GM21390 (cell line): ENCODE data around the gene ELANE.
"Not testable (repeated sequence)": the region's sequence is repeated elsewhere in the genome, so short reads cannot be mapped to it uniquely, and the experiment has no call there.

ENCODE experiments used
- ATAC-seq: cut with Tn5 transposase; IDR thresholded peaks from one replicate; pipeline ENCODE4 v1.9.1; 2021; ENCODE audit not compliant: unreplicated experiment

The ELANE gene

GRCh38 chr19:876780-877314 lies 24.7 kb downstream of the ELANE start:
- no peak for ATAC-seq

GRCh38 chr19:877992-878660 lies 26.0 kb downstream of the ELANE start:
- not testable (repeated sequence) for ATAC-seq

GRCh38 chr19:878751-879561 lies 26.9 kb downstream of the ELANE start:
- not testable (repeated sequence) for ATAC-seq

DNA sequence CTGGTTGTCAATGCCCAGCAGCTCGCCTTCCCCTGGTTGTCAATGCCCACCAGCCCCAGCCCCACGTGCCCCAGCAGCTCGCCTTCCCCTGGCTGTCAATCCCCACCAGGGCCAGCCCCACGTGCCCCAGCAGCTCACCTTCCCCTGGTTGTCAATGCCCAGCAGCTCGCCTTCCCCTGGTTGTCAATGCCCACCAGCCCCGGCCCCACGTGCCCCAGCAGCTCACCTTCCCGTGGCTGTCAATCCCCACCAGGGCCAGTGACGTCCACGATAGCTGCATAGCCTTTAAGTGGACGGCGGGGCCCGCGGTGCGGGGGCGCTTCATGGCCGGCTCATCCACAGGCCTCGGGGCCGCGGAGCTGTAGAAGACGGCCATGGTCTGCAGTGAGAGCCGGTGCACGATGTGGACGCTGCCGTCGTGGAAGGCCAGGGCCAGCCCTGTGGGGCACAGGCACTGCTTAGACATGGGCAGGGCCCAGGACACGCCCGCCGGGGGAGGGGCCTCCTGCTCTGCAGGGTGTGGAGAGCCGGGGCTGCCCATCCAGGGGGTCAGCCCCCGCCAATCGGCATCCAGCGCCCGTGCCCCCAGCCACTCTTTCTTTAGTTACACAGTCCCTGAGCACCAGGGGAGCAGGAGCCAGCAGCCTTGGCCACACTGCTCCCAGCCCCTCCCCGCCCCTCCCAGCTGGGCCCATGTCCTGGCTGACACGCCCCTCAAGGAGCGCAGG lies 27.8 kb downstream of the ELANE start:
- no peak for ATAC-seq

DNA sequence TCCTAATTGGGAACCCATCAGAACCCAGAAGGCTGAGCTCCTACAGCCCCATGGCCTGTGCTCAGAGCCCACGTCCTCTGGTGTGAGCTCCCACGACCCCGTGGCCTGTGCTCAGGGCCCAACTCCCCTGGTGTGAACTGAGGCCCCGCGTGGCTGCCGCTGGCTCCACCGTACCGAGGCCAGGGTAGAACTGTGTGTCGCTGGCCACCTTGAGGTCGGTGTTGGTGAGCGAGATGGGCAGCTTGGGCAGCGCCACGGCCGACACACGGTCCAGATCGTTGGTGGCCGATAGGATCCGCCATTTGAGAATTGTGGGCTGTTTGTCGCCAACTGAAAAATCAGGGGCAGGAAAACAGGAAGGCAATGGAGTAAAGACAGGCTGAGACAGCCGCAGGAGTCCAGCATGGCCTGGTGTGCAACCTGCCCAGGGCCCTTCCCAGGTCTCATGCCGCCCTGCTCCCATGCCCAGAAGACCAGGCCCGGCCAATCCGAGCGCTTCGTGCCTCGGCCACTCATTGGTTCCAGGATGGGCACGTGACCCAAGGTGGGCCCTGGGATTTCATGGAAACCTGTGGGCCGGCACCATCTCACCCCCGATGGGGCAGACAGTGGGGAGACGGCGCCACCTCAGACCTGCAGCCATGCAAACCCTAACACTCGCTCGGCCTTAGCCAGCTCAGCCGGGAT lies 29.4 kb downstream of the ELANE start:
- ATAC-seq = no peak

GRCh38 chr19:882871-883497 lies 30.9 kb downstream of the ELANE start:
- ATAC-seq = no peak

DNA sequence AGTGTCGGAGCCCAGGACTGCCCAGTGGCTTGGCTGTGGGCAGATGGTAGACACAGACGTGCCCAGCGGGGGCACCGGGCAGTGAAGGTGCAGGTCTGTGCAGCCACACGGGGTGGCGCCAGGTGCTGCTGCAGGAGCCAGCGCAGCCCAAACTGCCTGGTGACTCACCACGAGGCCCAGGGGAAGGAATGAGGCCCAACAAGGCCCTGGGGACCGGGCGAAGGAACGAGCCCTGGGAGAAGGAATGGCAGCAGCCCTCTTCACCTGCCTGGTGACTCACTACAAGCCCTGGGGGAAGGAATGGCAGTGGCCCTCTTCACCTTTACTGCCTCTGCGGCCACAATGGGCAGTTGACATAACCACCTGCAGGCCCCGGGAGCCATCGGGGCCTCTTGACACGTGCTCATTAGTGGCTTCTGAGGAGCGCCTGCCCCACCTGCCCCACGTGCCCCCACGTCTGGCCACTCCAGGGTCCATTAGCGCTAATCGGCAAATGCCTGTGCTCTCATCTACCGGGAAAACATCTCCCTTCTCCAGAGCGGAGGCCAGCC lies 31.6 kb downstream of the ELANE start:
- ATAC-seq = no peak

DNA sequence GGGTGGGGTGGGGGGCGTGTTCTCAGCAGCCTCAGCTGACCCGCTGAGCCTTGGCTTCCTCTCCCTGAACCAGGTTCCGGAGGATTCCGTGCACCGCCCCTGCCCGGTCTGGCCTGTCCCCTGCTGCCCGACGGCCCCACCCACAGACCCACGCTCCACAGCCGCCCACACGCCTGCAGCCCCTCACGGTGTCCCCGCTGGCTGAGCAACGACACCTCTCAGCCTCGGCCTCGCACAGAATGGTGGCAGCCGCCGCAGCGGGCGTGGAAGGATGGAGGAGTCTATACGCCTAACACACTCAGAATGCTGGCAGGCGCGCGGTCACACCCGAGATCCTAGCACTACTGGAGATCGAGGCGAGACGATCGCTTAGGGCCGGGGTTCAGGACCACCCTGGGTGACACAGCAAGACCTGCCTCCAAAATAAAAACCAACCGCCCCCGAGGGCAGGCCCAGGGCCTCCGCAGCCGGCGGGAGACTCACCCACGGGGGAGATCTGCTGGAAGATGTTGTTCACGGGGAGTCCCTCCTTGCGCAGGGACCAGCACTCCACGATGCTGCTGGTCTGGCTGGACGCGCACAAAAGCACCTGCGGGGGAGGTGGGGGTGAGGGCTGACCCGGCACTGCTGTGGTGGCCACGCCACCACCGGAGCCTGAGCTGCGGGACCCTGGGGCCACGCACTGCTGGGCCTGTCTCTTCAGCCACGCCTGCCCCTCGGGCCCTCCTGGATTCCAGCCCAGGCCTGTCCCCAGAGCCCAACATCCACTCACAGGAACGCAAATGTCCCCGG lies 32.5 kb downstream of the ELANE start:
- no peak for ATAC-seq

GRCh38 chr19:885536-886224 lies 33.6 kb downstream of the ELANE start:
- no peak for ATAC-seq

GRCh38 chr19:887072-887471 lies 35.0 kb downstream of the ELANE start:
- ATAC-seq = no peak

DNA sequence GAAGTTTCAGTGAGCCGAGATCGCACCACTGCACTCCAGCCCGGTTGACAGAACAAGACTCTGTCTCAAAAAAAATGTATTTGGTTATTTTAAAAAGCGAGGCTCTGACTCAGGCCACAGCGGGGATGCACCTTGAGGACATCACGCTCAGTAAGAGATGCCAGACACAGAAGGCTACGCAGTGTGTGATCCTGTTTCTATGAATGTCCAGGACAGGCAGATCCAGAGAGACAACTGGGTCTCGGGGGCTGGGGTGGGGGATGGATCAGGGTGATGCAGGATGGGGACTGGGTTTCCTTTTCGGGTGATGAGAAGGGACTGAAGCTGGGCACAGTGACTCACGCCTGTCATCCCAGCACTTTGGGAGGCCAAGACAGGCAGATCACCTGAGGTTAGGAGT lies 35.5 kb downstream of the ELANE start:
- no peak for ATAC-seq

DNA sequence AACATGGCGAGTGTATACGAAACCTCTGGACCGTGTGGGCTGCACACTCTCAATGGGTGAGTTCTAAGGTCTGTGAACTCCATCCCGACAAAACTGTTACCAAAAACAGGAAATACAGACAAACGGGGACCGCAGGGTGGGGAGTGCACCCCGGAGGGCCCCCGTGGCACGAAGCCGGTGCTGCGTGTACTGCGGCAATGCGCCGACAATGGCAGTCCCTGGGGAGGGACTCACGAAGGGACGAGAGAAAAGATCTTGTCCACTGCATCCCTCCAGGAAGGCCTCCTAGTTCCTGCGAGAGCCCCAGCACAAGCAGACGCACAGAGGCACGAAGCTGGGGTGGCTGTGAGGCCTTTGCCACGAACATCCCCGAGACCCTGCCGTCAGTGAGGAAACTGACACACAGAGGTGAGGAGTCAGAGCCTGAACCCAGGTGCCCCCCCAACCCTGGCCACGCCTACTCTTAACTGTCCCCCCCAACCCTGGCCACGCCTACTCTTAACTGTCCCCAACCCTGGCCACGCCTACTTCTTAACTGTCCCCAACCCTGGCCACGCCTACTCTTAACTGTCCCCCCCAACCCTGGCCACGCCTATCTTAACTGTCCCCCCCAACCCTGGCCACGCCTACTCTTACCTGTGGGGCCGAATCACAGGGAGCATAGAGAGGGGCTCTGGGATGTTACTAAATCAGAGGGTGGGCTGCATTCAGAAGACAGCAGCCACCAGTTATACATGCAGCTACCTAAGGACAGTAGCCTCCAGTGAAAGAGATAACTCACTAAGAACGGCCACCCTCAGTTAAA lies 36.7 kb downstream of the ELANE start:
- ATAC-seq = no peak

DNA sequence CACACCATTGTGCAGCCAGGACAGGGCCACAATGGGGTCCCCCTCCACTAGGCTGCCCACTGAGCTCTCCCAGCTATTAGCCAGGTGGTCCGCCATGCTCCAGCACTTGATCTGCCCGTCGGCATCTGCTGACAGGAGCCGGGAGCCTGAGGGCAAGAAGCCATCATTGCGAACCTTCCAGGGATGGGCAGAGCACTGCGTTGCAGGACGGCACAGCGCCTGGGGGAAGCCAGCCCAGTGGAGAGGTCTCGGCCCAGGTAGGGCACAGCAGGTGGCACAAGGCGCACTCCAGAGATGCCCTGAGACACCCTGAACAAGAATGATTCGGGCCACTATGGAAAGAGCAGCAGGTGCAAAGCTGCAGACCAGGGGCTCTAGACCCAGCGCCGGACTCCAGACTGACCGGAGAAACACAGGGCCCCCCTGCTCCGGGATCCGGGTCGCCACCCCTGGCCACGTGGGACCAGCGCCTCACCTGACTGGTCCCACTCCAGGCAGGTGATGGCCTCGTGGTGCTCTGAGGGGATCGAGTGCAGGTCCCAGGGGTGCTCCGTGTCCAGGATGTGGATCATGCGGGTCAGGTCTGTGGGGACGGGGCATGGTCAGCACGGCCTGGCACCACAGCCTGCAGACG lies 37.7 kb downstream of the ELANE start:
- ATAC-seq = no peak

GRCh38 chr19:890831-891230 lies 38.7 kb downstream of the ELANE start:
- no peak for ATAC-seq

DNA sequence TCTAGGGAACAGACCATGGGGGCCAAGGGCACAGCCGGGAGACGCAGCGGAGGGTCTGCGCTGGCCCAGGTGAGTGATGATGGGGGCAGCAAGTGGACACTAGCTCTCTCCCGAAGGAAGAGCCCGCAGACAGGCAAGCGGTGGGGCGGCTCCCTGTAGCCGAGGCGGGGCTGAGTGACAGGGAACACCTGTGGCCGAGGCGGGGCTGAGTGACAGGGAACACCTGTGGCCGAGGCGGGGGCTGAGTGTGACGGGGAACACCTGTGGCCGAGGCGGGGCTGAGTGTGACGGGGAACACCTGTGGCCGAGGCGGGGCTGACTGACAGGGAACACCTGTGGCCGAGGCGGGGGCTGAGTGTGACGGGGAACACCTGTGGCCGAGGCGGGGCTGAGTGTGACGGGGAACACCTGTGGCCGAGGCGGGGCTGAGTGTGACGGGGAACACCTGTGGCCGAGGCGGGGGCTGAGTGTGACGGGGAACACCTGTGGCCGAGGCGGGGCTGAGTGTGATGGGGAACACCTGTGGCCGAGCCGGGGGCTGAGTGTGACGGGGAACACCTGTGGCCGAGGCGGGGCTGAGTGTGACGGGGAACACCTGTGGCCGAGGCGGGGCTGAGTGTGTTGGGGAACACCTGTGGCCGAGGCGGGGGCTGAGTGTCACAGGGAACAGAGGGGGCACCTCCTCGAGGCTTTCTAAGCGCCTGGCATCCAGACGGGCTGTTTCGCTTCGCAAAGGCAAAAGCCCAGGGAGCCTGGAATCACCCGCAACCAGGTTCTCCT lies 39.5 kb downstream of the ELANE start:
- not testable (repeated sequence) for ATAC-seq

DNA sequence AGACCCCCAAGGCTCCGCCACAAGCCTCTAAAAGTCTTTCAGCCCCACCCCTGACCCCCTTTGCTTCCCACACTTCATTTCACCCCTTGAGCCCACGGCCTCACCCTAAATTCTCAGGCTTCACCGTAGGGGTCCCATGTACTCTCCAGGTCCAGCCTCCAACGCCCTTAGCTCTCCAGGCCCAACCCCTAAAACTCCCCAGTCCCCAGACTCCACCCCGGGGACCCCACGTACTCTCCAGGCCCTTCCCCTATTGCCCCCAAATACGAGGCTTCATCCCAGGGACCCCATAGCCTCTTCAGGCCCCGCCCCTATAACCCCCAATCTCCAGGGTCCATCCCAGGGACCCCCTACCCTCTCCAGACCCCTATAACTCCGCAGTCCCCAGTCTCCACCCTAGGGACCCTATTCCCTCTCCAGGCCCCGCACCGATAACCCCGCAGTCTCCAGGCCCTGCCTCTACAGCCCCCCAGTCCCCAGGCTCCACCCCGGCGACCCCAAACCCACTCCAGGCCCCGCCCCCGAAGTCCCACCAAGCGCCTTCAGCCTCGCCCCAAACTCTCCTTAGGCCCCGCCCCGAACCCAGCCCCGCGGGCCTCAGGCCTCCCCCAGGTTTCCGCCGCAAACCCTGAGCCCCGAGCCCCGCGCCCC lies 40.3 kb downstream of the ELANE start:
- ATAC-seq = no peak
